Measurements from ENCODE around the gene TMEM88. TPM values are rescaled to one million over a fixed set of nuclear protein-coding genes. Genes with fewer than 3 reads are reported as not detected.

Gene TMEM88
- total and polyA plus RNA-seq, 2 donors (not counting 1 experiment from before 2014, with no cell fraction given), result 0.17 TPM; not detected in 1

- peak overlapping the region; percentile 86 for H3K4me2 ChIP-seq (ENCODE audit: extremely low read depth, insufficient read depth, low read length)
These were observed 34.5 kb downstream of the TMEM88 start for GRCh38 chr17:7889166-7889955.

GRCh38 chr17:7893187-7893880, 38.5 kb downstream of the TMEM88 start:
- H3K4me3 ChIP-seq (replicated peaks in 1 of 4; ENCODE audit: control extremely low read depth in 1 of 4, insufficient read depth in 1 of 4, low read depth in 3 of 4, low read length in 4 of 4), result no peak overlapping the region
- peaks cover 9% of the 10 kb centered on the region for H3K4me1 ChIP-seq (ENCODE audit: control insufficient read depth, extremely low read depth, insufficient read depth, low read length)
- peaks cover 12% of the 10 kb centered on the region for H3K79me2 ChIP-seq (ENCODE audit: control insufficient read depth, insufficient read depth, low read length)
- TF ChIP-seq, protein P1, sequence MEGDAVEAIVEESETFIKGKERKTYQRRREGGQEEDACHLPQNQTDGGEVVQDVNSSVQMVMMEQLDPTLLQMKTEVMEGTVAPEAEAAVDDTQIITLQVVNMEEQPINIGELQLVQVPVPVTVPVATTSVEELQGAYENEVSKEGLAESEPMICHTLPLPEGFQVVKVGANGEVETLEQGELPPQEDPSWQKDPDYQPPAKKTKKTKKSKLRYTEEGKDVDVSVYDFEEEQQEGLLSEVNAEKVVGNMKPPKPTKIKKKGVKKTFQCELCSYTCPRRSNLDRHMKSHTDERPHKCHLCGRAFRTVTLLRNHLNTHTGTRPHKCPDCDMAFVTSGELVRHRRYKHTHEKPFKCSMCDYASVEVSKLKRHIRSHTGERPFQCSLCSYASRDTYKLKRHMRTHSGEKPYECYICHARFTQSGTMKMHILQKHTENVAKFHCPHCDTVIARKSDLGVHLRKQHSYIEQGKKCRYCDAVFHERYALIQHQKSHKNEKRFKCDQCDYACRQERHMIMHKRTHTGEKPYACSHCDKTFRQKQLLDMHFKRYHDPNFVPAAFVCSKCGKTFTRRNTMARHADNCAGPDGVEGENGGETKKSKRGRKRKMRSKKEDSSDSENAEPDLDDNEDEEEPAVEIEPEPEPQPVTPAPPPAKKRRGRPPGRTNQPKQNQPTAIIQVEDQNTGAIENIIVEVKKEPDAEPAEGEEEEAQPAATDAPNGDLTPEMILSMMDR (conservative IDR thresholded peaks at IDR 0.05 in 1 of 2, IDR thresholded peaks at IDR 0.05 in 1 of 2; ENCODE audit: low read depth in 1 of 2, low read length in 2 of 2), result no peak
- no peak for TF ChIP-seq EZH2 (IDR thresholded peaks at IDR 0.05; ENCODE audit: low read length, missing control alignments)
- H3K4me2 ChIP-seq (ENCODE audit: extremely low read depth, insufficient read depth, low read length), result no peak overlapping the region
- peak; percentile 8 to 38 for DNase-seq (ENCODE audit: low read depth in 2 of 2)
- H3K36me3 ChIP-seq (ENCODE audit: control insufficient read depth, insufficient read depth, low read length), result peaks cover 26% of the 10 kb centered on the region
- H2AFZ ChIP-seq (ENCODE audit: low read length), result no peak overlapping the region
- H3K9ac ChIP-seq (ENCODE audit: insufficient read depth, low read length), result no peak overlapping the region
- no peaks in the 10 kb centered on the region for H3K27me3 ChIP-seq (ENCODE audit: control insufficient read depth, insufficient read depth, low read length)
- no peak overlapping the region for H3K27ac ChIP-seq (ENCODE audit: insufficient read depth, low read length)
- no peaks in the 10 kb centered on the region for H3K9me3 ChIP-seq (ENCODE audit: control insufficient read depth, insufficient read depth, low read depth, low read length)
- H4K20me1 ChIP-seq (ENCODE audit: control insufficient read depth, extremely low read depth, insufficient read depth, low read length), result no peaks in the 10 kb centered on the region

More at GRCh38 chr17:7889166-7889955, 34.5 kb downstream of the TMEM88 start:
- Histone ChIP-seq H4K20me1 (ENCODE audit: control insufficient read depth, extremely low read depth, insufficient read depth, low read length) (no peaks in the 10 kb centered on the region), H3K4me3 (replicated peaks in 1 of 4; ENCODE audit: control extremely low read depth in 1 of 4, insufficient read depth in 1 of 4, low read depth in 3 of 4, low read length in 4 of 4) (peak overlapping the region; percentile 17 to 65 (median 41)), H3K27ac (ENCODE audit: insufficient read depth, low read length) (peak overlapping the region; percentile 11), H3K79me2 (ENCODE audit: control insufficient read depth, insufficient read depth, low read length) (peaks cover 22% of the 10 kb centered on the region), H3K27me3 (ENCODE audit: control insufficient read depth, insufficient read depth, low read length) (no peaks in the 10 kb centered on the region), H3K9ac (ENCODE audit: insufficient read depth, low read length) (no peak overlapping the region), H3K9me3 (ENCODE audit: control insufficient read depth, insufficient read depth, low read depth, low read length) (no peaks in the 10 kb centered on the region), H2AFZ (ENCODE audit: low read length) (no peak overlapping the region), H3K4me1 (ENCODE audit: control insufficient read depth, extremely low read depth, insufficient read depth, low read length) (peaks cover 12% of the 10 kb centered on the region), H3K36me3 (ENCODE audit: control insufficient read depth, insufficient read depth, low read length) (peaks cover 14% of the 10 kb centered on the region)
- TF ChIP-seq, protein P1 (conservative IDR thresholded peaks at IDR 0.05 in 1 of 2, IDR thresholded peaks at IDR 0.05 in 1 of 2; ENCODE audit: low read depth in 1 of 2, low read length in 2 of 2), result peak; percentile 33 to 46
- no peak for TF ChIP-seq EZH2 (IDR thresholded peaks at IDR 0.05; ENCODE audit: low read length, missing control alignments)
- peak; percentile 83 to 97 for DNase-seq (ENCODE audit: low read depth in 2 of 2)

DNA sequence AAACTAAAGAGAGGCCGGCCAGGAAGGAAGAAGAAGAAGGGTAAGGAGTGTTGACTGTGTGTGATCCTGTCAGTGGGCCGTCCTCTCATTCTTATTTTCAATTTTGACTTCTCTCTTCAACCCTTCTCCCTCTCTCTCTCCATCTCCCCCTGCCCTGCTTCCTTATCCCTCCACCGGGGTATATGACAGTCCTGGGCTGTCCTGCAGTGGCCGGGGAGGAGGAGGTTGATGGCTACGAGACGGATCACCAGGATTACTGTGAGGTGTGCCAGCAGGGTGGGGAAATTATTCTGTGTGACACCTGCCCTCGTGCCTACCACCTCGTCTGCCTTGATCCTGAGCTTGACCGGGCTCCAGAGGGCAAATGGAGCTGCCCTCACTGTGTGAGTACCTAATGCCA, 39.4 kb downstream of the TMEM88 start:
- H2AFZ ChIP-seq (ENCODE audit: low read length), result no peak overlapping the region
- peaks cover 5% of the 10 kb centered on the region for H3K4me1 ChIP-seq (ENCODE audit: control insufficient read depth, extremely low read depth, insufficient read depth, low read length)
- peaks cover 29% of the 10 kb centered on the region for H3K36me3 ChIP-seq (ENCODE audit: control insufficient read depth, insufficient read depth, low read length)
- no peak overlapping the region for H3K4me2 ChIP-seq (ENCODE audit: extremely low read depth, insufficient read depth, low read length)
- TF ChIP-seq EZH2 (IDR thresholded peaks at IDR 0.05; ENCODE audit: low read length, missing control alignments), result no peak
- TF ChIP-seq, protein P1 (conservative IDR thresholded peaks at IDR 0.05 in 1 of 2, IDR thresholded peaks at IDR 0.05 in 1 of 2; ENCODE audit: low read depth in 1 of 2, low read length in 2 of 2), result no peak
- H3K9me3 ChIP-seq (ENCODE audit: control insufficient read depth, insufficient read depth, low read depth, low read length), result no peaks in the 10 kb centered on the region
- H3K9ac ChIP-seq (ENCODE audit: insufficient read depth, low read length), result no peak overlapping the region
- peaks cover 7% of the 10 kb centered on the region for H3K79me2 ChIP-seq (ENCODE audit: control insufficient read depth, insufficient read depth, low read length)
- no peaks in the 10 kb centered on the region for H4K20me1 ChIP-seq (ENCODE audit: control insufficient read depth, extremely low read depth, insufficient read depth, low read length)
- no peak for DNase-seq (ENCODE audit: low read depth in 2 of 2)
- H3K4me3 ChIP-seq (replicated peaks in 1 of 4; ENCODE audit: control extremely low read depth in 1 of 4, insufficient read depth in 1 of 4, low read depth in 3 of 4, low read length in 4 of 4), result no peak overlapping the region
- no peaks in the 10 kb centered on the region for H3K27me3 ChIP-seq (ENCODE audit: control insufficient read depth, insufficient read depth, low read length)
- no peak overlapping the region for H3K27ac ChIP-seq (ENCODE audit: insufficient read depth, low read length)

All from fibroblast of lung (primary cell).